Upper lobe of left lung (tissue), 6 donors: ENCODE measurements around the gene EBP. TPM values are rescaled to one million over a fixed set of nuclear protein-coding genes. Genes with fewer than 3 reads are reported as not detected.
A peak's percentile ranks its signal among the peaks of the same experiment; 100 is the strongest.

ENCODE experiments used
- ATAC-seq, 2 donors: fragments of 200-7000 bp; cut with Tn5 transposase; one replicate each; pipeline ENCODE4 v1.9.1; 2022; ENCODE audit warnings: mild to moderate bottlenecking in 2 of 2, moderate library complexity in 2 of 2; ENCODE audit not compliant: low FRiP score in 2 of 2
- DNase-seq, 2 donors: peaks; one replicate each; pipeline ENCODE4 v3.0.0-alpha.2; 2019 to 2020
- H3K27ac ChIP-seq, 4 donors: fragments of 200-600 bp; sonication (generic); one replicate each; pipeline ENCODE4 v1.5.1; 2016 to 2019
- H3K27me3 ChIP-seq, 4 donors: fragments of 200-600 bp; sonication (generic); one replicate each; pipeline ENCODE4 v1.5.1; 2017 to 2019
- H3K36me3 ChIP-seq, 4 donors: fragments of 200-600 bp; sonication (generic); one replicate each; pipeline ENCODE4 v1.5.1; 2016 to 2019
- H3K4me1 ChIP-seq, 4 donors: fragments of 200-600 bp; sonication (generic); one replicate each; pipeline ENCODE4 v1.5.1; 2018 to 2019
- H3K4me3 ChIP-seq, 4 donors: fragments of 200-600 bp; sonication (generic); one replicate each; pipeline ENCODE4 v1.5.1; 2017 to 2019; ENCODE audit warnings: mild to moderate bottlenecking in 2 of 4, moderate library complexity in 1 of 4
- H3K9me3 ChIP-seq, 4 donors: fragments of 200-600 bp; sonication (generic); one replicate each; pipeline ENCODE4 v1.5.1; 2018 to 2019
- CTCF ChIP-seq, 6 experiments: fragments of 450-650 bp in 4 of 6; fragments of 200-600 bp in 2 of 6; sonication (generic) in 2 of 6; IDR thresholded peaks; one replicate each; pipeline ENCODE4 v1.5.1; 2016 to 2019; ENCODE audit warnings: antibody characterized with exemption in 6 of 6
- EP300 ChIP-seq, 4 donors: sonication (generic); formaldehyde crosslinking; IDR thresholded peaks; one replicate each; pipeline ENCODE4 v1.5.1; 2017; ENCODE audit warnings: antibody characterized with exemption in 4 of 4, control low read depth in 2 of 4
- POLR2A ChIP-seq, 4 donors: fragments of 450-650 bp; IDR thresholded peaks; one replicate each; pipeline ENCODE4 v1.5.1; 2016 to 2017; ENCODE audit warnings: antibody characterized with exemption in 4 of 4, mild to moderate bottlenecking in 2 of 4
- POLR2AphosphoS5 ChIP-seq, 2 donors: sonication (generic); formaldehyde crosslinking; IDR thresholded peaks; one replicate each; pipeline ENCODE4 v1.5.1; 2017; ENCODE audit warnings: antibody characterized with exemption in 2 of 2
- WGBS, 2 donors: methylation state at CpG; one replicate each; pipeline ENCODE4 v1.1.5; 2017 to 2018; 5-methylcytosine and 5-hydroxymethylcytosine counted together
- total RNA-seq, 6 donors: library from RNA; depleted of rRNA in 4 of 6; stranded (reverse); fragments of >200 nt in 4 of 6; gene quantifications; one replicate each; pipeline versions ENCODE4 v1.1.0 to v1.2.1, GENCODE V29; 2016 to 2021
- donor health status: DM: no; HTN: no; CAD: no; lungs with moderate emphysema.
- donor health status: DM: no; HTN: yes; CAD: no; lungs with severe emphysema.

EBP gene
- total RNA-seq, 6 donors from 2014 or later = 21.0 to 101 (median 74.9) TPM

GRCh38 chrX:48474581-48474980, 47.0 kb upstream of the EBP start:
- TF ChIP-seq EP300 (IDR thresholded peaks at IDR 0.05) = no peak
- no peak for TF ChIP-seq POLR2AphosphoS5 (IDR thresholded peaks at IDR 0.05)
- no peak for TF ChIP-seq CTCF (IDR thresholded peaks at IDR 0.05)
- TF ChIP-seq POLR2A (IDR thresholded peaks at IDR 0.05) = no peak
- Histone ChIP-seq H3K4me1 (peaks cover 0 to 15% (median 2%) of the 10 kb centered on the region in 4 donors), H3K9me3 (no peaks in the 10 kb centered on the region), H3K36me3 (no peaks in the 10 kb centered on the region), H3K4me3 (no peak overlapping the region), H3K27ac (no peak overlapping the region), H3K27me3 (no peaks in the 10 kb centered on the region)
- ATAC-seq (no peak), DNase-seq (no peak)
- WGBS, 2 donors = 89 to 96% methylated on average over 5 to 6 of the region's 6 CpGs

- peaks cover 0 to 15% (median 2%) of the 10 kb centered on the region in 4 donors for H3K4me1 ChIP-seq
- peak overlapping the region in 3 of 4 donors; percentile 49 to 83 (median 81) for H3K27ac ChIP-seq
- H3K9me3 ChIP-seq = no peaks in the 10 kb centered on the region
- no peaks in the 10 kb centered on the region for H3K27me3 ChIP-seq
- H3K4me3 ChIP-seq = peak overlapping the region; percentile 16 to 79 (median 68)
- ATAC-seq (no peak), DNase-seq (no peak)
- TF ChIP-seq CTCF (IDR thresholded peaks at IDR 0.05) (no peak), EP300 (IDR thresholded peaks at IDR 0.05) (no peak), POLR2A (IDR thresholded peaks at IDR 0.05) (no peak)
- peaks cover 0 to 2% (median 0%) of the 10 kb centered on the region in 4 donors for H3K36me3 ChIP-seq
- 3 to 27% methylated on average over 5 of the region's 5 CpGs for WGBS, 2 donors
These were observed 46.3 kb upstream of the EBP start for GRCh38 chrX:48475296-48475695.

- H3K36me3 ChIP-seq = peaks cover 0 to 6% (median under 1%) of the 10 kb centered on the region in 4 donors
- WGBS, 2 donors = 1 to 39% methylated on average over 14 to 70 of the region's 75 CpGs
- H3K4me1 ChIP-seq = peaks cover 0 to 15% (median 2%) of the 10 kb centered on the region in 4 donors
- DNase-seq (peak; percentile 85 to 94), ATAC-seq (peak; percentile 93 to 98)
- H3K4me3 ChIP-seq = peak within 1 kb of the TSS; percentile 27 to 79 (median 68)
- TF ChIP-seq EP300 (IDR thresholded peaks at IDR 0.05) (no peak), POLR2A (IDR thresholded peaks at IDR 0.05) (peak in 3 of 4 donors; percentile 46 to 61 (median 54)), POLR2AphosphoS5 (IDR thresholded peaks at IDR 0.05) (peak; percentile 63 to 81)
- peak within 1 kb of the TSS; percentile 49 to 90 (median 82) for H3K27ac ChIP-seq
- H3K9me3 ChIP-seq = no peaks in the 10 kb centered on the region
- no peaks in the 10 kb centered on the region for H3K27me3 ChIP-seq
These were observed 45.6 kb upstream of the EBP start, which contains the start of gene FTSJ1 for GRCh38 chrX:48475774-48476577. TSS of gene FTSJ1 (plus strand) at chrX:48476199. CDS start at chrX:48478048, 1,849 bp downstream.

- TF ChIP-seq EP300 (IDR thresholded peaks at IDR 0.05) (no peak), POLR2AphosphoS5 (IDR thresholded peaks at IDR 0.05) (no peak), CTCF (IDR thresholded peaks at IDR 0.05) (no peak), POLR2A (IDR thresholded peaks at IDR 0.05) (no peak)
- no peak for DNase-seq
- WGBS, 2 donors = 56 to 77% methylated on average over 4 of the region's 4 CpGs
- H3K4me3 ChIP-seq = peak overlapping the region in 3 of 4 donors; percentile 65 to 79 (median 70)
- H3K4me1 ChIP-seq = peaks cover 0 to 15% (median 2%) of the 10 kb centered on the region in 4 donors
- H3K9me3 ChIP-seq = no peaks in the 10 kb centered on the region
- H3K27ac ChIP-seq = peak overlapping the region in 2 of 4 donors; percentile 49 to 90
- H3K36me3 ChIP-seq = peaks cover 0 to 15% (median 7%) of the 10 kb centered on the region in 4 donors
- ATAC-seq = no peak
- no peaks in the 10 kb centered on the region for H3K27me3 ChIP-seq
These were observed 44.7 kb upstream of the EBP start for GRCh38 chrX:48476919-48477318.

- DNase-seq (peak in 1 of 2 donors; percentile 46), ATAC-seq (no peak)
- Histone ChIP-seq H3K4me3 (no peak overlapping the region), H3K4me1 (peaks cover 0 to 15% (median 2%) of the 10 kb centered on the region in 4 donors), H3K27me3 (no peaks in the 10 kb centered on the region), H3K27ac (no peak overlapping the region), H3K36me3 (peaks cover 0 to 27% (median 12%) of the 10 kb centered on the region in 4 donors), H3K9me3 (no peaks in the 10 kb centered on the region)
- TF ChIP-seq EP300 (IDR thresholded peaks at IDR 0.05) (no peak), POLR2AphosphoS5 (IDR thresholded peaks at IDR 0.05) (no peak), CTCF (IDR thresholded peaks at IDR 0.05) (no peak), POLR2A (IDR thresholded peaks at IDR 0.05) (no peak)
- 93 to 94% methylated on average over 14 to 19 of the region's 19 CpGs for WGBS, 2 donors
These were observed 43.5 kb upstream of the EBP start for GRCh38 chrX:48477960-48478755.
